ENCODE measurements around the gene TMEM129. TPM values are rescaled to one million over a fixed set of nuclear protein-coding genes. Genes with fewer than 3 reads are reported as not detected.

Gene TMEM129
- polyA plus RNA-seq, 1 donor from 2014 or later = 42.1 TPM

- no peaks in the 10 kb centered on the region for H3F3A ChIP-seq (ENCODE audit: insufficient read depth, low read length, poor library complexity, severe bottlenecking)
- H3K79me2 ChIP-seq (replicated peaks; ENCODE audit: insufficient read depth, low read length) = no peaks in the 10 kb centered on the region
- H3K4me2 ChIP-seq (ENCODE audit: low read length) = no peak overlapping the region
- H4K20me1 ChIP-seq (ENCODE audit: insufficient read depth) = no peaks in the 10 kb centered on the region
- no peak overlapping the region for H3K4me3 ChIP-seq (ENCODE audit: low read length)
- H3K27me3 ChIP-seq (ENCODE audit: insufficient read depth, low read depth, low read length) = peaks cover 15% of the 10 kb centered on the region
- TF ChIP-seq TAF1 (IDR thresholded peaks at IDR 0.05; ENCODE audit: low read depth) (no peak), REST (IDR thresholded peaks at IDR 0.05; ENCODE audit: borderline replicate concordance) (no peak), CTCF (IDR thresholded peaks at IDR 0.05; ENCODE audit: poor library complexity, severe bottlenecking) (no peak), POLR2AphosphoS5 (IDR thresholded peaks at IDR 0.05) (no peak), EZH2 (IDR thresholded peaks at IDR 0.05; ENCODE audit: borderline replicate concordance, insufficient read depth, low read length, poor library complexity, severe bottlenecking) (no peak), EP300 (conservative IDR thresholded peaks at IDR 0.05; ENCODE audit: poor library complexity, severe bottlenecking) (no peak), SMC3 (conservative IDR thresholded peaks at IDR 0.05; ENCODE audit: poor library complexity) (no peak), RAD21 (conservative IDR thresholded peaks at IDR 0.05) (no peak), MXI1 (conservative IDR thresholded peaks at IDR 0.05; ENCODE audit: poor library complexity, severe bottlenecking) (no peak)
- no peaks in the 10 kb centered on the region for H3K9me3 ChIP-seq (ENCODE audit: low read length)
- no peak overlapping the region for H3K27ac ChIP-seq (ENCODE audit: low read length)
- no peak overlapping the region for H2AFZ ChIP-seq (ENCODE audit: low read depth, low read length)
- H3K9me2 ChIP-seq (ENCODE audit: insufficient read depth, low read length) = no peaks in the 10 kb centered on the region
- no peaks in the 10 kb centered on the region for H3K36me3 ChIP-seq (ENCODE audit: insufficient read depth, low read length)
- no peak overlapping the region for H3K9ac ChIP-seq (ENCODE audit: low read length)
These were observed 35.6 kb downstream of the TMEM129 start for GRCh38 chr4:1685235-1686150.

- H3K27me3 ChIP-seq (ENCODE audit: insufficient read depth, low read depth, low read length) = peaks cover 15% of the 10 kb centered on the region
- no peak for TF ChIP-seq TAF1 (IDR thresholded peaks at IDR 0.05; ENCODE audit: low read depth)
- no peak for TF ChIP-seq POLR2AphosphoS5 (IDR thresholded peaks at IDR 0.05)
- TF ChIP-seq MXI1 (conservative IDR thresholded peaks at IDR 0.05; ENCODE audit: poor library complexity, severe bottlenecking) = no peak
- no peak for TF ChIP-seq SMC3 (conservative IDR thresholded peaks at IDR 0.05; ENCODE audit: poor library complexity)
- no peak overlapping the region for H3K27ac ChIP-seq (ENCODE audit: low read length)
- no peaks in the 10 kb centered on the region for H3K79me2 ChIP-seq (replicated peaks; ENCODE audit: insufficient read depth, low read length)
- no peak overlapping the region for H3K4me3 ChIP-seq (ENCODE audit: low read length)
- H3K9me2 ChIP-seq (ENCODE audit: insufficient read depth, low read length) = no peaks in the 10 kb centered on the region
- no peaks in the 10 kb centered on the region for H3K36me3 ChIP-seq (ENCODE audit: insufficient read depth, low read length)
- H3K4me2 ChIP-seq (ENCODE audit: low read length) = no peak overlapping the region
- H2AFZ ChIP-seq (ENCODE audit: low read depth, low read length) = no peak overlapping the region
- no peaks in the 10 kb centered on the region for H3F3A ChIP-seq (ENCODE audit: insufficient read depth, low read length, poor library complexity, severe bottlenecking)
- H4K20me1 ChIP-seq (ENCODE audit: insufficient read depth) = no peaks in the 10 kb centered on the region
- no peaks in the 10 kb centered on the region for H3K9me3 ChIP-seq (ENCODE audit: low read length)
- no peak overlapping the region for H3K9ac ChIP-seq (ENCODE audit: low read length)
These were observed 36.5 kb downstream of the TMEM129 start for GRCh38 chr4:1684506-1685234.
